Measurements from ENCODE around the gene ACER2.
"Not testable (repeated sequence)": the region's sequence is repeated elsewhere in the genome, so short reads cannot be mapped to it uniquely, and the experiment has no call there.

The ACER2 gene

DNA sequence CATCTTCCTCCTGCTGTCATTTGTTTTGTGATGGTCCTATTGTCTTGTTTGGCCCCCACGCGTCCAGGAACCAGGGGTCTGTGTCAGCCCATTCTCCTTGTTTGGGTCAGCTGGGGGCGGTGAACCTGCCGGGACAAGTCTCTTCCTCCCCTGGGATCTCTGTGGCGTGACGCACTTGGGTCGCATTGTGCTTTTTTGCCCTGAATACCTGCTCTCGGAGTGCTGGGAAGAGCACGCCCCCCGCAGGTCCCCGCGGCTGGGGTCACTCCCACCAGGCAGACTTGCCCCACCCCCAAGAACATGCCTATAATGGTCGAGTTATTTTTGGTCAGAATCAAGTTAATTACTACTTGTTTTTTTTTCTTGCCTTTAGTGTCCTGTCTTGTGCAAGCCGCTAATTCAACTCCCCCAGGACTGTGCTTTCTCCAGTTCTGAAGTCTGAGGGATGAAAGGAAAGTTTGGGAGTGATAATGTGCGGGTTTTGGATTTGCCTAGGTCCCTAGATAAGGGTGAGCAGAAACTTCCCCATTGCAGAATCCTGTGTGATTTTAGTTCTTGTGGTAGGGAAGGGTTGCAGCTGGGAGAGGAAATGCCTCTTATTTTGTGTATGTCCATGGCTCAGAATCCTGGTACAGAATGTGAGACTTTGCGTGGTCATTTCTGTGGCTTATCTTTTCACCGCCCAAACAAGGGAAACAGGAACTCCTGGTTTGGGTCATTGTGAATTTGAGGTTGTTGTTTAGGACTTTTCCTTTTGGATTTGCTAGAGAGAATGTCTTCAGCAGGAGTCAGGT, 789 bp downstream of the ACER2 start:
- no peak for DNase-seq

DNA sequence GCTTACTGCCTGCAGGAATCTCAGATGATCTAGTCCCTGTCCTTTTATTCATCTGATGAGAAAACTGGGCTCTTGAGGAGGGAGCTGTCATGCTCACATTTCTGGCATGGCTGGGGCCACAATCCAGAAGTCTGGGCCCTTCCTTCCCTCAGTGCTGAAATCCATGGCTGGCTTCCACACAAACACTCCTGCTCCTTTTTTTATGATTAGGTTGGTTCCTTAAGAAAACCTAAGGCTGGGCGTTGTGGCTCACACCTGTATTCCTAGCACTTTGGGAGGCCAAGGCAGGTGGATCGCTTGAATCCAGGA, 1.3 kb downstream of the ACER2 start:
- no peak for DNase-seq

GRCh38 chr9:19410594-19410993, 1.8 kb downstream of the ACER2 start:
- no peak for DNase-seq

GRCh38 chr9:19411316-19411715, 2.5 kb downstream of the ACER2 start:
- no peak for DNase-seq

DNA sequence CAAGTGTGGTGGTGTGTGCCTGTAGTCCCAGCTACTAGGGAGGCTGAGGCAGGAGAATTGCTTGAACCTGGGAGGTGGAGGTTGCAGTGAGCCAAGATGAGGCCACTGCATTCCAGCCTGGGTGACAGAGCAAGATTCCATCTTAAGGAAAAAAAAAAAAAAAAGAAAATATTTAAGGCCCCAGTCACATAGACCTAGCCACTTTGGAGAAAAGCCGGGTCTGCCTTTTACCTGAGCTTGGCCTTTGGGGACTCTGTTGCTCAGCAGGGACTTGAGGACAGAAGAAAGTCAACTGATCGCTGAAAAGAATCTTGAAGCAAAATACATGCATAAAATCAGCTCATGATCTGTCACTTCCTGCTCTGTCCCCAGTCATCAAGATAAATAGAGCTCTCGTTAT, 4.6 kb downstream of the ACER2 start:
- not testable (repeated sequence) for DNase-seq

DNA sequence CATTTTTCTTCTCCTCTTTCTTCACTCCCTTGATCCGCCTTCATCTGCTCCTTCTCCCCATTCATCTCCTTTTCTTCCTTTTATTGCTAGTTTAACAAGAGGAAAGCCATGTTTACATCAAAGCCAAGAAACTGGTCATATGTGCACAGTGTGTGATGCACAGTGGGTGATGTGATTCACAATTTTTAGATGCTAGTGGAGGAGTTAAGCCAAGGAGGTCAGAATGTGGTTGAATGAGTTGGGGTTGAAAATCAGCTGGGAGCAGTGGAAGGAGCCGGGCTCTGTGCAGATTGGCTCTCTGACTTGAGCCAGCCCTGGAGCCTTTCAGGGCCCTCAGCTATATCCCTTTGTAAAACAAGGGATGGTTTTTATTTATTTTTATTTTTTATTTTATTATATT, 7.3 kb downstream of the ACER2 start:
- no peak for DNase-seq

GRCh38 chr9:19420877-19421276, 12.1 kb downstream of the ACER2 start:
- DNase-seq: no peak

DNA sequence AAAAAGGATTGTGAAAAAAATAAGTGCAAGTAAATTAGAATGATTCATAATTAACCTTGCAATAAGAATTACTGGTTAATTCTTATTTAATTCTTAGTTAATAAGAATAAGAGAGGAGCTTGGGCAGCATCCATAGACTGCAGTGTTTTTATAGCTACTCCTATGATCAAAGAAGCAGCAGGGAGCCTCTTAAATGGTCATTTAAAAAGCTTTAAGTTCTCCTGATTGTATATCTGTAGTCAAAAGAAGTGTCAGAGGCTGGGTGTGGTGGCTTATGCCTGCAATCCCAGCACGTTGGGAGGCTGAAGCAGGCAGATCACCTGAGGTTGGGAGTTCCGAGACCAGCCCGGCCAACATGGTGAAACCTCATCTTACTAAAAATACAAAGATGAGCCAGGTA, 14.4 kb downstream of the ACER2 start:
- DNase-seq: no peak

GRCh38 chr9:19424176-19424779, 15.5 kb downstream of the ACER2 start:
- no peak for DNase-seq

GRCh38 chr9:19429595-19429994, 20.8 kb downstream of the ACER2 start:
- no peak for DNase-seq

- DNase-seq: no peak
These were observed 21.5 kb downstream of the ACER2 start for GRCh38 chr9:19430201-19430760.

GRCh38 chr9:19431361-19432171, 22.8 kb downstream of the ACER2 start:
- DNase-seq: no peak

- DNase-seq: no peak
These were observed 23.7 kb downstream of the ACER2 start for GRCh38 chr9:19432473-19432872.

GRCh38 chr9:19433729-19434128, 24.9 kb downstream of the ACER2 start:
- DNase-seq: not testable (repeated sequence)

DNA sequence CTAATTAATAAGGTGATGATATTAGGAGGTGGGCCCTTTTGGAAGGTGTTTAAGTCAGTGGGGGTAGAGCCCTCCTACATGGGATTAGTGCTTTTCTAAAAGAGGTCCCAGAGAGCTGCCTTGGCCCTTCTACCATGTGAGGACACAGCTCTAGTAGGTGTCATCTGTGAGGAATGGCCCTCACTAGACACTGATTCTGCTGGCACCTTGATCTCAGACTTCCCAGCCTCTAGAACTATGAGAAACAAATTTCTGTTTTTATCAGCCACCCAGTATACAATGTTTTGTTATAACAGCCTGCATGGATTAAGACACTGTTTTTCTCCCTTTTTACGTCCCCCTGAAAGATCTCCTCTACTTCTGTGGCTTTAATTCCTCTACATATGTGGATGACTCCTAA, 31.6 kb downstream of the ACER2 start:
- no peak for DNase-seq

GRCh38 chr9:19440823-19441580, 32.2 kb downstream of the ACER2 start:
- DNase-seq: no peak

- no peak for DNase-seq
These were observed 32.9 kb downstream of the ACER2 start for GRCh38 chr9:19441730-19442129.

GRCh38 chr9:19442240-19442639, 33.4 kb downstream of the ACER2 start:
- DNase-seq: no peak

- DNase-seq: no peak
These were observed 36.6 kb downstream of the ACER2 start for GRCh38 chr9:19445452-19445851.

DNA sequence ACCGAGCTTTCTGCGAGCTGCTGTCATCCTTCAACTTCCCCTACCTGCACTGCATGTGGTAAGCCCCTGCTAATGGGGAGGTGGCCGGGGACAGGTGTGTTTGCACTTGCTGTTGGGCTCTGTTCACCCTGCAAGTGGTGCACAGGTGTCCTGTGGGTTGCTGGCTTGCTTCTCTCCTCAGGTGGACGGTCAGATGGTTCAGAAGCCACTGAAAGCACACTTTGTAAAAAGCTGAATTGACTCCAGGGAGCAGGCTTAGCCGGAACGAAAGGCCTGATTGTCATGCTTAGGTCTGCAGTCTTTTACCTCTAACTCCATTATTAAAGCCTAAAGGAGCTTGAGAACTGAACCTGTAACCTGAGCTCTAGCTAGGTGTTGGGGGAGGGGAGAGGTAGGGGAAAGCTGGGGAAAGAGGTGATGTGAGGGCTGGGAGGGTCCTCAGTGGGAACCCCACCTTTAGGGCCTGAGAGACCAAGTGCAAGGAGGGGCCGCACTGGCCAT, 37.6 kb downstream of the ACER2 start:
- no peak for DNase-seq

DNA sequence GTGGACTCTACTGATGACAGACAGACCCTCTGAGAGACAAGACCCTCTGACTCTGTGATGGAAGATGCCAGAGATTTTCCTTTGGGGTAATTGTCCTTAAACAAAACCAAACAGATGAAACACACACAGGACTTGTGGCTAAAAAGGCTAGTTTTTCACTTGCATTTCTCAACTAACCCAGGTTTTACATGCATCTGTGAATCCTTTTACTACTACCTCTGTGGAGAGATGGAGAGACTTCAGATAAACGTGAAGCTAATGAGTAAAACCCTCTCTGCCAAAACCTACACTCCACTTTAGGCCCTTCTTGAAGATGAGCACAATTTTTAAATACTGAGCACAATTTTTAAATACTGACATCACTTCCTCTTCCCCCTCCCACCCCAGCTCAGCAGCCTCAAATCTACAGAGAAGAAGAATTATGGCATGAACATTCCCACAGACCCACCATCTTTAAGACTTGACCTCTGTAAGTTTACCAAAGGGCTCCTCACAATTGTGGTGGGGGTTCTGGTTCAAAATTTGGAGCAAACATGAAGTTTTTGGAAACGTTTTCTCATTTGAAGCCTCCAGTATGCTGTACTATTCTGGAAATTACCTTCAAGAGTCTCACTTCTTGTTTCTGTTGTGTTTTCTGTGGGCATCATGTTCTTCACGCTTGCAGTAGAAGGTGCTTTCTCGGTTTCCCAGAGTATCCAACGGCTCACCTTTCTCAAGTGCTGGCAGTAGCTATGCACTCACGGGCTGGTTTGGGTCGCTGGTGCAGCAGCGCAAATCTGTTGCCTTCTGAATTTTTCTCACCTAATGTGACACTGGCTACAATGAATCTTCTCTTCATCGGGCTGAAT, 42.7 kb downstream of the ACER2 start:
- DNase-seq: no peak

GRCh38 chr9:19456426-19456825, 47.6 kb downstream of the ACER2 start:
- no peak for DNase-seq

Data from activated CD8-positive, alpha-beta memory T cell treated with anti-CD3 and anti-CD28 coated beads for 24 hours (primary cell).